Fibroblast of lung (primary cell): ENCODE measurements around the gene CCDC154. TPM values are rescaled to one million over a fixed set of nuclear protein-coding genes. Genes with fewer than 3 reads are reported as not detected.

Experiments used
- DNase-seq, 2 donors: peaks; one replicate each; pipeline versions ENCODE4 v3.0.0 to v3.0.0-alpha.2; 2010; ENCODE audit warnings: low read depth in 2 of 2
- H2AFZ ChIP-seq: 2 replicates; pipeline ENCODE4 v1.5.1; 2012; ENCODE audit warnings: low read length, control low read depth, inconsistent platforms
- H3K27ac ChIP-seq: 2 replicates; pipeline ENCODE4 v1.5.1; 2011; ENCODE audit warnings: low read length, control low read depth; ENCODE audit not compliant: insufficient read depth
- H3K27me3 ChIP-seq: 2 replicates; pipeline ENCODE4 v1.5.1; 2011; ENCODE audit warnings: mild to moderate bottlenecking, low read length; ENCODE audit not compliant: control insufficient read depth, insufficient read depth
- H3K36me3 ChIP-seq: 2 replicates; pipeline ENCODE4 v1.5.1; 2011; ENCODE audit warnings: low read length; ENCODE audit not compliant: control insufficient read depth, insufficient read depth
- H3K4me1 ChIP-seq: 2 replicates; pipeline ENCODE4 v1.5.1; 2011; ENCODE audit warnings: low read length; ENCODE audit not compliant: control insufficient read depth, insufficient read depth; ENCODE audit errors: extremely low read depth
- H3K4me2 ChIP-seq: 2 replicates; pipeline ENCODE4 v1.5.1; 2011; ENCODE audit warnings: low read length, control low read depth; ENCODE audit not compliant: insufficient read depth; ENCODE audit errors: extremely low read depth
- H3K4me3 ChIP-seq, 4 experiments: fragments of 200-600 bp in 1 of 4; sonication (generic) in 1 of 4; replicated peaks in 1 of 4; 2 replicates each; pipeline ENCODE4 v1.5.1; 2011 to 2016; ENCODE audit warnings: low read length in 4 of 4, low read depth in 3 of 4, mild to moderate bottlenecking in 3 of 4, control low read depth in 2 of 4, inconsistent platforms in 1 of 4, mixed read lengths in 1 of 4; ENCODE audit not compliant: insufficient read depth in 1 of 4; ENCODE audit errors: control extremely low read depth in 1 of 4
- H3K79me2 ChIP-seq: 2 replicates; pipeline ENCODE4 v1.5.1; 2012; ENCODE audit warnings: mild to moderate bottlenecking, low read length, inconsistent platforms; ENCODE audit not compliant: control insufficient read depth, insufficient read depth
- H3K9ac ChIP-seq: 2 replicates; pipeline ENCODE4 v1.5.1; 2011; ENCODE audit warnings: mild to moderate bottlenecking, low read length, control low read depth; ENCODE audit not compliant: insufficient read depth
- H3K9me3 ChIP-seq: 2 replicates; pipeline ENCODE4 v1.5.1; 2012; ENCODE audit warnings: low read depth, low read length; ENCODE audit not compliant: control insufficient read depth, insufficient read depth
- H4K20me1 ChIP-seq: 2 replicates; pipeline ENCODE4 v1.5.1; 2011; ENCODE audit warnings: low read length; ENCODE audit not compliant: control insufficient read depth, insufficient read depth; ENCODE audit errors: extremely low read depth
- EZH2 ChIP-seq: IDR thresholded peaks from 2 replicates; pipeline ENCODE4 v1.5.1; 2012; ENCODE audit warnings: low read length, control low read depth, mild to moderate bottlenecking; ENCODE audit errors: missing control alignments
- polyA plus RNA-seq, 2 donors: library from polyadenylated mRNA; depleted of rRNA in 1 of 2; stranded (reverse) in 1 of 2; unstranded in 1 of 2; fragments of >200 nt; gene quantifications; 2 replicates each; pipeline ENCODE4 v1.2.1, GENCODE V29; 2011 to 2012; ENCODE audit warnings: missing spikeins in 1 of 2
- total RNA-seq: library from RNA; depleted of rRNA; stranded (reverse); fragments of >200 nt; gene quantifications from 2 replicates; pipeline ENCODE4 v1.2.1, GENCODE V29; 2014
- TF ChIP-seq, protein P1 (sequence below), 2 donors: IDR thresholded peaks in 1 of 2; conservative IDR thresholded peaks in 1 of 2; 1 replicate in 1 of 2; 2 replicates in 1 of 2; pipeline ENCODE4 v1.5.1; 2011 to 2012; ENCODE audit warnings: low read length in 2 of 2, control low read depth in 1 of 2, inconsistent platforms in 1 of 2, low read depth in 1 of 2, mild to moderate bottlenecking in 1 of 2

CCDC154 gene
- total and polyA plus RNA-seq, 2 donors (not counting 1 experiment from before 2014, with no cell fraction given): 0.02 to 0.50 TPM

DNA sequence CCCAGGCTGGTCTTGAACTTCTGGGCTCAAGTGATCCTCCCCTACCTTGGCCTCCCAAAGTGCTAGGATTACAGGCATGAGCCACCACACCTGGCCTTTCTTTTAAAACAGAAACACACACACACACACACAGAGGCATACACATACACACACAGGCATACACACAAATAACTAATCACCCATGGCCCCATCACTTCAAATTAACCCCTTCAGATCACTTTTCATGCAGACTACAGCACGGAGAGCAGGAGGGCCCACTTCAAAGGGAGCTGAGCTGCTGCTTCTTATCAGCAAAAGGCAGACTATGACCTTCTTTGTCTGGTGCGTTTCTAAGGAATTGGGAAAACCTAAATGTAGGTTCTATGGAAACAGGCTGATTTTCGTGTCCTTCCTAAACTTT is 28.6 kb upstream of the CCDC154 start:
- no peak for DNase-seq
- peaks cover 33% of the 10 kb centered on the region for H3K79me2 ChIP-seq
- no peak overlapping the region for H2AFZ ChIP-seq
- peak overlapping the region; percentile 26 for H3K4me2 ChIP-seq
- no peak for TF ChIP-seq EZH2
- TF ChIP-seq, protein P1, sequence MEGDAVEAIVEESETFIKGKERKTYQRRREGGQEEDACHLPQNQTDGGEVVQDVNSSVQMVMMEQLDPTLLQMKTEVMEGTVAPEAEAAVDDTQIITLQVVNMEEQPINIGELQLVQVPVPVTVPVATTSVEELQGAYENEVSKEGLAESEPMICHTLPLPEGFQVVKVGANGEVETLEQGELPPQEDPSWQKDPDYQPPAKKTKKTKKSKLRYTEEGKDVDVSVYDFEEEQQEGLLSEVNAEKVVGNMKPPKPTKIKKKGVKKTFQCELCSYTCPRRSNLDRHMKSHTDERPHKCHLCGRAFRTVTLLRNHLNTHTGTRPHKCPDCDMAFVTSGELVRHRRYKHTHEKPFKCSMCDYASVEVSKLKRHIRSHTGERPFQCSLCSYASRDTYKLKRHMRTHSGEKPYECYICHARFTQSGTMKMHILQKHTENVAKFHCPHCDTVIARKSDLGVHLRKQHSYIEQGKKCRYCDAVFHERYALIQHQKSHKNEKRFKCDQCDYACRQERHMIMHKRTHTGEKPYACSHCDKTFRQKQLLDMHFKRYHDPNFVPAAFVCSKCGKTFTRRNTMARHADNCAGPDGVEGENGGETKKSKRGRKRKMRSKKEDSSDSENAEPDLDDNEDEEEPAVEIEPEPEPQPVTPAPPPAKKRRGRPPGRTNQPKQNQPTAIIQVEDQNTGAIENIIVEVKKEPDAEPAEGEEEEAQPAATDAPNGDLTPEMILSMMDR (conservative IDR thresholded peaks at IDR 0.05 in 1 of 2, IDR thresholded peaks at IDR 0.05 in 1 of 2; ENCODE audit: low read depth in 1 of 2, low read length in 2 of 2): no peak
- no peak overlapping the region for H3K9ac ChIP-seq
- peaks cover 3% of the 10 kb centered on the region for H3K4me1 ChIP-seq
- H3K9me3 ChIP-seq: no peaks in the 10 kb centered on the region
- no peaks in the 10 kb centered on the region for H3K27me3 ChIP-seq
- H3K36me3 ChIP-seq: no peaks in the 10 kb centered on the region
- H3K4me3 ChIP-seq: no peak overlapping the region
- H3K27ac ChIP-seq: no peak overlapping the region
- H4K20me1 ChIP-seq: no peaks in the 10 kb centered on the region

DNA sequence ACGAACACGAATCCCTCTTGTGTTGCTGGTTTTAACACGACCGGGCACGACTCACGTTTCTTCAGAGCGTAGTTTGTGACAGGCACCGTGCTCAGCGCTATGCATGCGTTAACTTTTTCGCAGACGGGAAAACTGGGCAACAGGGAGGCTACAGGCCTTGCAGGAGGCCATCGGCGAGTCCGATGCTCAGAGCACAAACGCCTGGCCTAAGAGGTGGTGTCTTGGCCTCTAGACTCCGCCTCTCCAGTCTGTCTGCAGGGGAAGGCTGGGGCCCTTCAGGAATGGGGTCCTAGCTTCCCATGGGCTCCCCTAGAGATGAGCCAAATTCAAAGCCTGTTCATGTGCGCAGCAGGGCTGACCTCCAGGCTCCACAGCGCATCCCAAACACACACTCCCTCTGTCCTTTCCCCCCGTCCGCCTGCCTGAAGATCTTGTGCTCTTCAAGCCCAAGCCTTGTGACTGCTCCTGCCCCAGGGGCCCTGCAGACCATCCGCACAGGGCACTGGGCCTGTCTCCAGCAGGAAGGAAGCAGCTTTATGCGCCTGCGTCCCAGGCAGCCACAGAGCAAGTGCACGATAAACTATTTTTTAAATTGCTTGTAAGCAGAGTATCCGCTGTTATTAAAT is 27.3 kb upstream of the CCDC154 start:
- Histone ChIP-seq H3K36me3 (no peaks in the 10 kb centered on the region), H3K9ac (no peak overlapping the region), H3K4me3 (no peak overlapping the region), H3K27ac (no peak overlapping the region), H3K9me3 (no peaks in the 10 kb centered on the region), H4K20me1 (no peaks in the 10 kb centered on the region), H3K4me1 (peaks cover 3% of the 10 kb centered on the region), H3K79me2 (peaks cover 38% of the 10 kb centered on the region), H3K4me2 (no peak overlapping the region), H2AFZ (no peak overlapping the region), H3K27me3 (no peaks in the 10 kb centered on the region)
- TF ChIP-seq EZH2: no peak
- TF ChIP-seq, protein P1 (conservative IDR thresholded peaks at IDR 0.05 in 1 of 2, IDR thresholded peaks at IDR 0.05 in 1 of 2; ENCODE audit: low read depth in 1 of 2, low read length in 2 of 2): no peak
- DNase-seq: no peak

DNA sequence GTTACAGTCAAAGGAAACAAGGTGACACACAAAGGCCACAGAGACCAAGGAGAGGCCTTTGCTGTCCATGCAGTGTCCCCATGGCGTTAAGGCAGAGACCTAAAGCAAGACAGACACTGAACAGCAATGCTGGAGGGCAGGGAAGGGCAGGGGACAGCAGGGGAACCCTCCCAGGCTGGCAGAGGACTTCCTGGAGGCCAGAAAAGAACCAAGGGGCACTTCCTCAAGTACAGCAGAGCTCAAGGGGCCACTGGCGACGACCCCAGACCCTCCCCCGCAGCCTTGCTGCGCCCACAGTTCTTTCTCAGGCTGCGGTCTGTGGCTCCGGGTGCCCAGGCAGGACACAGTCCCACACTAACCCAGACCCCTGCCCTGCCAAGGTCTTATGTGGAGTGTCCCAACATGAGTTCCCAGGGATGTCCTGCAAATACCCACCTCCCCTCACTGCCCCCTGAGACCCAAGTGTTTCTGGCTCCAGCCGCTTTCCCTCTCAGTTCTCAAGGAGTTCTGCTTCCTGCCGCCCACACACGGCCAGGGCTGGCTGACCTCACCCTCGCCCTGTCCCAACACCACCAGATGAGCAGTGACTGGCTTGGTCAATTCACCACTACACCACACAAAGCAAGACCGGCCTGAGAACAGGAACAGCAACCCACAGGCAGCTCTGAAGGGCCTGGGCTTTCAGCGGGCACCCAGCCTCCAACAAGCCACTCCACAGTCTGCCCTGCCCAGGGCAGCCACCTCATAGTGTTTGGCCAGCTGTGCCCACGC is 26.3 kb upstream of the CCDC154 start:
- Histone ChIP-seq H3K4me2 (no peak overlapping the region), H3K27ac (no peak overlapping the region), H3K27me3 (no peaks in the 10 kb centered on the region), H3K36me3 (no peaks in the 10 kb centered on the region), H4K20me1 (no peaks in the 10 kb centered on the region), H3K4me3 (no peak overlapping the region), H3K79me2 (peaks cover 40% of the 10 kb centered on the region), H3K9me3 (no peaks in the 10 kb centered on the region), H3K9ac (no peak overlapping the region), H3K4me1 (peaks cover 3% of the 10 kb centered on the region), H2AFZ (no peak overlapping the region)
- DNase-seq: peak in 1 of 2 donors; percentile 64
- TF ChIP-seq, protein P1 (conservative IDR thresholded peaks at IDR 0.05 in 1 of 2, IDR thresholded peaks at IDR 0.05 in 1 of 2; ENCODE audit: low read depth in 1 of 2, low read length in 2 of 2): no peak
- no peak for TF ChIP-seq EZH2
